Suprapubic skin (tissue), 4 donors: ENCODE results near the gene TEP1. TPM values are rescaled to one million over a fixed set of nuclear protein-coding genes. Genes with fewer than 3 reads are reported as not detected.

Experiments used
- DNase-seq, 2 donors: peaks; one replicate each; pipeline ENCODE4 v3.0.0-alpha.2; 2019; ENCODE audit warnings: low spot score in 2 of 2
- H3K27ac ChIP-seq: fragments of 200-600 bp; sonication (generic); one replicate; pipeline ENCODE4 v1.5.1; 2019
- H3K27me3 ChIP-seq: fragments of 200-600 bp; sonication (generic); one replicate; pipeline ENCODE4 v1.5.1; 2019
- H3K36me3 ChIP-seq: fragments of 200-600 bp; sonication (generic); one replicate; pipeline ENCODE4 v1.5.1; 2019
- H3K4me1 ChIP-seq: fragments of 200-600 bp; sonication (generic); one replicate; pipeline ENCODE4 v1.5.1; 2019
- H3K4me3 ChIP-seq: fragments of 200-600 bp; sonication (generic); one replicate; pipeline ENCODE4 v1.5.1; 2019; ENCODE audit warnings: mild to moderate bottlenecking
- H3K9me3 ChIP-seq: fragments of 200-600 bp; sonication (generic); one replicate; pipeline ENCODE4 v1.5.1; 2019
- EP300 ChIP-seq: sonication (generic); formaldehyde crosslinking; IDR thresholded peaks from one replicate; pipeline ENCODE4 v1.6.1; 2017; ENCODE audit warnings: antibody characterized with exemption
- POLR2A ChIP-seq, 2 donors: fragments of 450-650 bp; IDR thresholded peaks; one replicate each; pipeline ENCODE4 v1.6.1; 2017; ENCODE audit warnings: antibody characterized with exemption in 2 of 2, mild to moderate bottlenecking in 2 of 2, moderate library complexity in 2 of 2
- POLR2AphosphoS5 ChIP-seq, 3 donors: sonication (generic); formaldehyde crosslinking; IDR thresholded peaks; one replicate each; pipeline ENCODE4 v1.6.1; 2017; ENCODE audit warnings: antibody characterized with exemption in 3 of 3
- WGBS: methylation state at CpG from one replicate; pipeline ENCODE4 v1.1.5; 2018; 5-methylcytosine and 5-hydroxymethylcytosine counted together
- total RNA-seq, 4 donors: library from RNA; depleted of rRNA; stranded (reverse); fragments of >200 nt; gene quantifications; one replicate each; pipeline ENCODE4 v1.1.0, GENCODE V29; 2016
- TF ChIP-seq, protein P1 (sequence below), 2 donors: fragments of 200-600 bp in 1 of 2; fragments of 450-650 bp in 1 of 2; sonication (generic) in 1 of 2; IDR thresholded peaks; one replicate each; pipeline ENCODE4 v1.5.1; 2016 to 2019; ENCODE audit warnings: antibody characterized with exemption in 2 of 2, mild to moderate bottlenecking in 1 of 2, moderate library complexity in 1 of 2

The TEP1 gene
- total RNA-seq, 4 donors from 2014 or later: 16.3 to 34.0 (median 25.1) TPM

DNA sequence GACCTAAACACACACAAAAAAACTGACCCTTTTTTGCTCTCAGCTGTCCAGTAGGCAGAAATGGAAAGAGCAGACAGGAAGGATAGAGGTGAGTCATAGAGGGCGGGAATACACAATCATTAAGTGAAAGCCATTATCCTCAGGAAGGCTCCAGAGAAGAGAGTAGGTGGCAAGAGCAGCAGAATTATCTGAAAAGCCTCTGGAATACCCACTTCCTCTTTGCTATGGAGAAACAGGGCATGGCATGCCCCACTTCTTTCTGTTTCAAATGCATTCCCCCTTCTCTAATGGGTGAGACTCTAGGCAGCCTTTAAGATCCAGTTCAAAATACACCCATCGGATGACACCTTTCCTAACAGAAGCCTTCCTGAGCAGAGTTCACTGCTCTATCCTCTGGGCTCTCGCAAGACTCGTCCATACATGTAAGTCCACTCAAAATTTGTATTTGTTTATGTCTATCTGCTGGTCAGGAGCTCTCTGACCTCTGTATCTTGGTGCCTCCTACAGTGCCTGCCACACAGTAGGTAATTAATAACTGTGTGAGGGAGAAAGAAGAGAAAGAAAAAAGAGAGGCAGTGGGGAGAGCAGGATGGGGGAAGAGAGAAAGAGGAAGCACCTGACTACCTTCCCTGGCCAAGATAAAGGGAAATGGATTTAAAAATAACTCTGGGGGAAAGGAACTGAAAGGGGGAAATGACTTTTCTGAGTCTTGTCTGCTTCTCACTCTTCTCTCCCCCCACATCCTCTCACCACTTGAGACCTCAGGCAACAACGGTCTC is 14.1 kb upstream of the TEP1 start:
- no peaks in the 10 kb centered on the region for H3K9me3 ChIP-seq
- DNase-seq: no peak
- no peaks in the 10 kb centered on the region for H3K4me1 ChIP-seq
- 80% methylated on average over 5 of the region's 5 CpGs for WGBS
- TF ChIP-seq POLR2A (IDR thresholded peaks at IDR 0.05): no peak
- TF ChIP-seq, protein P1, sequence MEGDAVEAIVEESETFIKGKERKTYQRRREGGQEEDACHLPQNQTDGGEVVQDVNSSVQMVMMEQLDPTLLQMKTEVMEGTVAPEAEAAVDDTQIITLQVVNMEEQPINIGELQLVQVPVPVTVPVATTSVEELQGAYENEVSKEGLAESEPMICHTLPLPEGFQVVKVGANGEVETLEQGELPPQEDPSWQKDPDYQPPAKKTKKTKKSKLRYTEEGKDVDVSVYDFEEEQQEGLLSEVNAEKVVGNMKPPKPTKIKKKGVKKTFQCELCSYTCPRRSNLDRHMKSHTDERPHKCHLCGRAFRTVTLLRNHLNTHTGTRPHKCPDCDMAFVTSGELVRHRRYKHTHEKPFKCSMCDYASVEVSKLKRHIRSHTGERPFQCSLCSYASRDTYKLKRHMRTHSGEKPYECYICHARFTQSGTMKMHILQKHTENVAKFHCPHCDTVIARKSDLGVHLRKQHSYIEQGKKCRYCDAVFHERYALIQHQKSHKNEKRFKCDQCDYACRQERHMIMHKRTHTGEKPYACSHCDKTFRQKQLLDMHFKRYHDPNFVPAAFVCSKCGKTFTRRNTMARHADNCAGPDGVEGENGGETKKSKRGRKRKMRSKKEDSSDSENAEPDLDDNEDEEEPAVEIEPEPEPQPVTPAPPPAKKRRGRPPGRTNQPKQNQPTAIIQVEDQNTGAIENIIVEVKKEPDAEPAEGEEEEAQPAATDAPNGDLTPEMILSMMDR (IDR thresholded peaks at IDR 0.05): no peak
- TF ChIP-seq EP300: no peak
- TF ChIP-seq POLR2AphosphoS5 (IDR thresholded peaks at IDR 0.05): no peak
- H3K4me3 ChIP-seq: no peak overlapping the region
- no peak overlapping the region for H3K27ac ChIP-seq
- no peaks in the 10 kb centered on the region for H3K27me3 ChIP-seq
- no peaks in the 10 kb centered on the region for H3K36me3 ChIP-seq

DNA sequence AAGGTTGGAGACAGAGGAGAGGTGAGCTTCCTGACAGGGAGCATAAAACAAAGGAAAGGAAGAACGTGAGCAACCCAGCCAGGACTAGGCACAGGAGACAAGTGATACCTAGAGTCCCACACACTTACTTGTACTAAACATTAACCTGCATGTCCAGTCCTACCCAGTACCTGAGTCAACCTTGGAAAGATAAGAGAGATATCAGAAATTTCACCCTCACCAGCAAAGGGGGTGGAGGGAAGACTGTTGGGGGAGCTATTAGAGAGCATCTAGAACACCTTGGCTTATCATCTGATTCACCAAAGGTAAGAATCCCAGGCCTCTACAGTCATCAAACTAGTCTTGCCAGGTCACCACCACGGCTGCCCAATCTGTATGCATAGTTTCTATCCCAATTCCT is 11.6 kb upstream of the TEP1 start:
- TF ChIP-seq EP300 (no peak), POLR2AphosphoS5 (IDR thresholded peaks at IDR 0.05) (no peak), POLR2A (IDR thresholded peaks at IDR 0.05) (no peak)
- TF ChIP-seq, protein P1 (IDR thresholded peaks at IDR 0.05): no peak
- 35% methylated on average over 2 of the region's 2 CpGs for WGBS
- Histone ChIP-seq H3K27me3 (no peaks in the 10 kb centered on the region), H3K36me3 (no peaks in the 10 kb centered on the region), H3K27ac (no peak overlapping the region), H3K9me3 (no peaks in the 10 kb centered on the region), H3K4me1 (no peaks in the 10 kb centered on the region), H3K4me3 (no peak overlapping the region)
- DNase-seq: no peak

- H3K27me3 ChIP-seq: no peaks in the 10 kb centered on the region
- no peak overlapping the region for H3K4me3 ChIP-seq
- no peaks in the 10 kb centered on the region for H3K9me3 ChIP-seq
- TF ChIP-seq, protein P1 (IDR thresholded peaks at IDR 0.05): no peak
- no peak for TF ChIP-seq POLR2A (IDR thresholded peaks at IDR 0.05)
- TF ChIP-seq EP300: no peak
- WGBS: 61% methylated on average over 2 of the region's 2 CpGs
- H3K27ac ChIP-seq: no peak overlapping the region
- H3K4me1 ChIP-seq: no peaks in the 10 kb centered on the region
- H3K36me3 ChIP-seq: no peaks in the 10 kb centered on the region
- no peak for DNase-seq
These were observed 9.6 kb upstream of the TEP1 start for GRCh38 chr14:20422886-20423285.

DNA sequence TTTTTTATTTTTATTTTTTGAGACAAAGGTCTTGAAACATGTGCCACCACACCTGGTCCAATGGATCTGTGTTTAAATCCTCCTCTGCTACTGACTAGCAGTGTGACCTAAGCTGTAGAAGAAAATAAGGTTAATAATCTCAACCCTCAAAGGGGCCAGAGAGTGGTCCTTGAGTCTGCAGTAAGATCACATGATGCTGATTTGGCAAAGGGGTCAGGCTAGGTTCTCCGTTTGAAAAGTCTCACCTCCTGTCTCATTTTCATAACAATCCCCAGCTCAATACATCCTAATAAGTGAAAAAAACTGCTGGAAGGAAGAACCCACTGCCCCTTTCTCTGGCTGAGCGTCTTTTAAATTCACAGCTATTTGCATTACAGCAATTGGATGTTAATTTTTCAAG is 8.0 kb upstream of the TEP1 start:
- Histone ChIP-seq H3K4me3 (no peak overlapping the region), H3K9me3 (no peaks in the 10 kb centered on the region), H3K27ac (no peak overlapping the region), H3K36me3 (no peaks in the 10 kb centered on the region), H3K27me3 (no peaks in the 10 kb centered on the region), H3K4me1 (no peaks in the 10 kb centered on the region)
- TF ChIP-seq, protein P1 (IDR thresholded peaks at IDR 0.05): no peak
- TF ChIP-seq POLR2AphosphoS5 (IDR thresholded peaks at IDR 0.05) (no peak), EP300 (no peak), POLR2A (IDR thresholded peaks at IDR 0.05) (no peak)
- 47% methylated on average over 2 of the region's 2 CpGs for WGBS
- DNase-seq: no peak

GRCh38 chr14:20419419-20419818 is 6.1 kb upstream of the TEP1 start:
- WGBS: no CpG with 5 or more reads among the region's 1 CpG
- no peak overlapping the region for H3K27ac ChIP-seq
- no peaks in the 10 kb centered on the region for H3K36me3 ChIP-seq
- H3K27me3 ChIP-seq: no peaks in the 10 kb centered on the region
- no peaks in the 10 kb centered on the region for H3K4me1 ChIP-seq
- TF ChIP-seq, protein P1 (IDR thresholded peaks at IDR 0.05): no peak
- TF ChIP-seq POLR2A (IDR thresholded peaks at IDR 0.05): no peak
- no peaks in the 10 kb centered on the region for H3K9me3 ChIP-seq
- no peak overlapping the region for H3K4me3 ChIP-seq
- no peak for DNase-seq
